Epidermal melanocyte (primary cell): ENCODE measurements around the gene POTEM.
"Not testable (repeated sequence)": the region's sequence is repeated elsewhere in the genome, so short reads cannot be mapped to it uniquely, and the experiment has no call there.

Experiments
- DNase-seq: peaks from one replicate; pipeline ENCODE4 v3.0.0; 2011; ENCODE audit warnings: low spot score; ENCODE audit not compliant: insufficient read length

Gene POTEM

DNA sequence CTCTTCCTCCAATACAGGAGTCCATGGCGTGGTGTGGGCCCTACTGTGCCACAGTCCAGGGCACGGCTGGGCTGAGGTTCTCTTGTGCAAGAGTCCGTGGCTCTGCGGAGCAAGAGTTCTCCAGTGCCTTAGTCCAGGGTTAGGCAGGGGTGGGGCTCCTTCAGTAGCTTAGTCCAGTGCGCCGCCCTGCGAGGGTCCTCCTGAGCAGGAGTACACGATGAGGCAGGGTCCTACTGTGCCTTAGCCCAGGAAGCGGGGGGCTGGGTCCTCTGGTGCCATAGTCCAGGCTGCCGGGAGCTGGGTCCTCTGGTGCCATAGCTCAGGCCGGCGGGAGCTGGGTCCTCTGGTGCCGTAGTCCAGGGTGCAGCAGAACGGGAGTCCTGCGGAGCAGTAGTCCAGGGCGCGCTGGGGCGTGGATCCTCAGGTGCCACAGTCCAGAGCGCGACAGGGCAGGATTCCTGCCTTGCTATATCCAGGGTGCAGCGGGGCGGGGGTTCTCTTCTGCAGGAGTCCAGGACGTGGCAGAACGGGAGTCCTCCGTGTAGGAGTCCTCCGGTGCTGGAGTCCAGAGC is 69.7 kb downstream of the POTEM start:
- not testable (repeated sequence) for DNase-seq

DNA sequence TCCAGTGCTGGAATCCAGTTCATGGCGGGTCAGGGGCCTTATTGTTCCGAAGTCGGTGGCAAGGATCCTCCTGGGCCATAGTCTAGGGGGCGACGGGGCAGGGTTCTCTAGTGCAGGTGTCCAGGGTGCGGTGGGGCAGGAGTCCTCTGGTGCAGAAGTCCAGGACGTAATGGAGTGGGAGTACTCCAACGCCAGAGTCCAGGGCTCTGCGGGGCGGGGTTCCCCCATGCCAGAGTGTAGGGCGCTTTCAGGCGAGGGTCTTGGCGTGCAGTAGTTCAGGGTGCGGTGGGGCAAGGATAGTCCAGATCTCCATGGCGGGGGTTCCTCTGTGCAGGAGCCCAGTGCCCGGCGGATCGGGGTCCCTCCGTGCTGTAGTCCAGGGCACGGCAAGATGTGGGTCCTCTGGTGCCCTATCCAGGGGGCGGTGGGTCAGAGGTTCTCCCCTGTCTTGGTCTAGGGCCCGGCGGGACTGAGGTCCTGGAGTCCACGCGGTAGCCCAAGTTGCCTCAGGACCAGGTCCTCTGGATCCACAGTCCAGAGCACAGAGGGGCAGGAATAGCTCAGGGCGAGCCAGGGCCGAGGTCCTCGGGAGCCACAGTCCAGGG is 70.9 kb downstream of the POTEM start:
- not testable (repeated sequence) for DNase-seq

DNA sequence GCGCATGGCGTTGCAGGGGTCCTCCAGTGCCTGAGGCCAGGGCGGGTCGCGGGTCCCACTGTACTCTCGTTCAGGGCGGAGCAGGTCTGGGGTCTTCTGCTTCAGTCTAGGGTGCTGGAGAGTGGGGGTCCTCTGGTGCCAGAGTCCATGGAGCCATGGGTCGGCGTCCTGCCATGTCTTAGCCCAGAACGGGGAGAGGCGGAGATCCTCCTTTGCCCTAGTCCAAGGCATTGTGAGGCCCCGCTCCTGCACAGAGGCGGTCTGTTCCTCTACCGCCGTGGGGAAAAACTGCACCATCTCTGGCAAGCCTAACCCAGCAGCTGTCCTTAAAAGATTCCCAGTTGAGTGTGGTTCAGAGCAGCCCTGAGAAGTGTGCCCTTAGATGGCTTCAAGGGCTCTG is 71.6 kb downstream of the POTEM start:
- DNase-seq: not testable (repeated sequence)

DNA sequence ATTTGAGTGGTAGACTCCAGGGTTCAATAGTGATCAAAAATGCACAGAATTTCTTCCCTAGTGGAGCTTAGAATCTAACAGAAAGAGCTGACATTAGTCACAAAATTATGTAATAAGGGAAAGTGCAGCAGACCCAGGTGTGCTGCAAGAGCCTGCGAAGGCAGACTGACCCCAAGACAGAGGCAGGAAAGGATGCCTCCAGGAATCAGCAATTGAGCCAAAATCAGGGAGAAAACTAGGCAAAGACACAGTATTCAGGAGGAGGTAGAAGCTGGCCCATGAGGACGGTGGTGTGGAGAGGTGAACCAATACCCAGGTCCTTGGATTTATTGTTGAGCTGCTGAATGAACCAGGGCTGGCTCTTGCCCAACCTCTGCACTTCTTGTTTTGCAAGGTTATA is 76.2 kb downstream of the POTEM start:
- not testable (repeated sequence) for DNase-seq
